ENCODE results near the gene CHMP5. TPM values are rescaled to one million over a fixed set of nuclear protein-coding genes. Genes with fewer than 3 reads are reported as not detected.

The CHMP5 gene
- total and polyA plus RNA-seq, 10 of the 15 experiments (the other 5 are each of a cell fraction or from before 2014, with no cell fraction given) = 40.3 to 179 (median 78.6) TPM

- ChIA-PET RAD21 (ENCODE audit: unreplicated experiment) (interaction anchor here (1.1 to 2.6 kb wide), 21 partner anchors 8 to 201 kb away, joined by 3 to 22 read pairs (median 12); partner anchors contain the start of genes B4GALT1, BAG1, CHMP5 and DNAJA1), POLR2A (interaction anchor here (0.6 to 2.1 kb wide), 11 partner anchors 17 to 799 kb away, joined by 3 to 8 read pairs (median 3); partner anchors contain the start of gene B4GALT1), SMC1A (ENCODE audit: uncharacterized antibody, unreplicated experiment) (interaction anchor here (0.9 to 4.5 kb wide), 37 partner anchors 8 to 234 kb away, joined by 3 to 84 read pairs (median 5); partner anchors contain the start of genes B4GALT1, BAG1, CHMP5 and SMU1), CTCF (interaction anchor here (0.6 to 6.0 kb wide), 46 partner anchors 9 to 1475 kb away, joined by 3 to 142 read pairs (median 6); partner anchors contain the start of genes B4GALT1 and DNAJA1)
- WGBS (ENCODE audit: insufficient coverage, insufficient replicate concordance, low lambda C conversion rate, missing lambda C conversion rate) = 15% methylated on average over 10 of the region's 10 CpGs
- in situ Hi-C loops (cut with MboI) (no loop called here), intact Hi-C loops (cut with micrococcal nuclease; ENCODE audit: unreplicated experiment) (no loop called here)
- peak overlapping the region; percentile 56 for H2AFZ ChIP-seq (ENCODE audit: control insufficient read depth, low read depth, low read length)
- no peaks in the 10 kb centered on the region for H3K27me3 ChIP-seq (replicated peaks in 1 of 2; ENCODE audit: control insufficient read depth in 2 of 2, insufficient read depth in 2 of 2, low read length in 1 of 2)
- no TSS peak for BruUV-seq (replicated peaks)
- no peaks in the 10 kb centered on the region for H3K79me2 ChIP-seq (ENCODE audit: control insufficient read depth, insufficient read depth, low read length)
- no peak for FAIRE-seq
- peak overlapping the region; percentile 52 for H3K27ac ChIP-seq (ENCODE audit: control insufficient read depth, insufficient read depth)
- no peaks in the 10 kb centered on the region for H3K9me3 ChIP-seq (replicated peaks; ENCODE audit: control insufficient read depth, insufficient read depth, low read length)
- peak overlapping the region; percentile 39 for H3K4me2 ChIP-seq (ENCODE audit: control insufficient read depth, insufficient read depth)
- no peak overlapping the region for H3K4me3 ChIP-seq
- no peak for DNase-seq (ENCODE audit: low read depth, low spot score)
- ATAC-seq = peak; percentile 76
- H4K20me1 ChIP-seq (ENCODE audit: control insufficient read depth, insufficient read depth) = no peaks in the 10 kb centered on the region
- H3K36me3 ChIP-seq (ENCODE audit: control insufficient read depth in 2 of 2, insufficient read depth in 2 of 2, low read length in 1 of 2) = no peaks in the 10 kb centered on the region
- H3K4me1 ChIP-seq (ENCODE audit: control insufficient read depth, insufficient read depth, low read length) = peaks cover 24% of the 10 kb centered on the region
- H3K9ac ChIP-seq (ENCODE audit: control insufficient read depth, insufficient read depth, low read length) = no peak overlapping the region
- TF ChIP-seq TARDBP (IDR thresholded peaks at IDR 0.05; ENCODE audit: borderline replicate concordance) (no peak), ZBTB40 (IDR thresholded peaks at IDR 0.05; ENCODE audit: borderline replicate concordance) (no peak), NFYB (IDR thresholded peaks at IDR 0.05; ENCODE audit: insufficient read depth, low read depth, low read length) (no peak), KAT2A (conservative IDR thresholded peaks at IDR 0.05; ENCODE audit: control insufficient read depth, low read depth, low read length) (no peak), CBFB (IDR thresholded peaks at IDR 0.05; ENCODE audit: low read depth) (no peak), RAD21 (IDR thresholded peaks at IDR 0.05; ENCODE audit: insufficient read depth, low read depth, low read length) (no peak), TBL1XR1 (IDR thresholded peaks at IDR 0.05; ENCODE audit: low read depth, low read length) (no peak), TCF3 (IDR thresholded peaks at IDR 0.05; ENCODE audit: borderline replicate concordance, insufficient read depth, low read depth, low read length) (no peak), JUNB (IDR thresholded peaks at IDR 0.05) (peak; percentile 77), CBX3 (IDR thresholded peaks at IDR 0.05; ENCODE audit: borderline replicate concordance, low read depth) (no peak), IKZF2 (IDR thresholded peaks at IDR 0.05) (peak in 1 of 2 experiments; percentile 60; a peak in 2 of 4 replicates), CHD1 (IDR thresholded peaks at IDR 0.05; ENCODE audit: low read depth, low read length) (no peak), NKRF (conservative IDR thresholded peaks at IDR 0.05) (no peak), BCL11A (IDR thresholded peaks at IDR 0.05; ENCODE audit: low read depth, low read length) (no peak), SUZ12 (IDR thresholded peaks at IDR 0.05; ENCODE audit: unreplicated experiment) (no peak), RELB (IDR thresholded peaks at IDR 0.05; ENCODE audit: low read depth) (no peak)
Observed at GRCh38 chr9:33227008-33227398, 37.8 kb upstream of the CHMP5 start.
